Stimulated activated naive CD8-positive, alpha-beta T cell treated with anti-CD3 and anti-CD28 coated beads, Interleukin-15, amount 100 ng/mL, for 72 hours (primary cell): Measurements from ENCODE around the gene CD180.

ENCODE experiments used
- ATAC-seq: fragments of 150-1000 bp; cut with Tn5 transposase; 2 replicates; pipeline ENCODE4 v1.10.0; 2021; ENCODE audit warnings: mild to moderate bottlenecking, moderate library complexity
- DNase-seq, 2 donors: peaks; one replicate each; pipeline ENCODE4 v3.0.0; 2021 to 2022
- H3K27ac Mint-ChIP-seq, 2 donors: one replicate each; pipeline ENCODE4 v1.8.0; 2022; ENCODE audit warnings: mild to moderate bottlenecking in 2 of 2, mixed read lengths in 2 of 2, moderate library complexity in 2 of 2
- H3K27me3 Mint-ChIP-seq: one replicate; pipeline ENCODE4 v1.8.0; 2022; ENCODE audit warnings: mixed read lengths
- H3K4me1 Mint-ChIP-seq: one replicate; pipeline ENCODE4 v1.8.0; 2022; ENCODE audit warnings: mild to moderate bottlenecking, mixed read lengths
- H3K4me3 Mint-ChIP-seq, 2 donors: one replicate each; pipeline ENCODE4 v1.8.0; 2022; ENCODE audit warnings: mild to moderate bottlenecking in 2 of 2, mixed read lengths in 2 of 2, moderate library complexity in 1 of 2
- H3K9me3 Mint-ChIP-seq, 2 donors: one replicate each; pipeline ENCODE4 v1.8.0; 2022; ENCODE audit warnings: mixed read lengths in 2 of 2

The CD180 gene

DNA sequence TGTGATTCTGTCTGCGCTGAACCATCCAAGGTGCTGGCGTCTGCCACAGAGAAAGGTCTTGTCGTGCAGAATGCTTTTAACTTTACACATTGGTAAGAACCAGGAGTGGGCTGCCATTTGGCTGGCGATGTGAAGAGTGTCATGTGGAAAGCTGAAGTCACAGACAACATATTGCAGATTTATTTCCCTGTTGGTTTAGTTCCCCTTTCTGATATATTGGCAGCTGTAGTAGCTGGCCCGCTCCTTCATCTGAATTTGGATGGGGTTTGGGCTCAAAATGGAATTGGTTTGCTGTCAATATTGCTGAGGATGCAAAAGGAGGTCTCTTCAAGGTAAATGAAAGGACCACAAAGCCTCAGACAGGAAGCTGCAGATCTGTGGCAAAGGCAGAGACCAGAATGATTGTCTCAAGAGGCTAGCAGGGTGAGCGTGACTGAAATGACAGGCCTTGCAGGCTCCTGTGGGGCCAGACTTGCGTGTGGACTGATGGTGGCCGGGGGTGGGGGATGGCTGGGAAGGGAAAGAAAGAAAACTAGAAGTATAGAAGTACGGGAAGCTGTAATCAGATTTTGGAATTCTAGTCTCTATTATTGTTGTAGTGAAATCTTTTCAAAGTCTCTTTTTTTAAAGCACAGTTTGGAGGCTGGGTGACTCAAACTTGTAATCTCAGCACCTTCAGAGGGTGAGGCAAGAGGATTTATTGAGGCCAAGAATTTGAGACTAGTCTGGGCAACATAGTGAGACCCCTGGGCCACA lies 25.1 kb upstream of the CD180 start:
- Mint-ChIP-seq H3K4me1 (peaks cover 56% of the 10 kb centered on the region), H3K27me3 (no peaks in the 10 kb centered on the region), H3K27ac (peak overlapping the region; percentile 77 to 84), H3K9me3 (no peaks in the 10 kb centered on the region), H3K4me3 (peak overlapping the region; percentile 64 to 74)
- DNase-seq, result peak; percentile 36 to 66
- peak; percentile 97 for ATAC-seq

DNA sequence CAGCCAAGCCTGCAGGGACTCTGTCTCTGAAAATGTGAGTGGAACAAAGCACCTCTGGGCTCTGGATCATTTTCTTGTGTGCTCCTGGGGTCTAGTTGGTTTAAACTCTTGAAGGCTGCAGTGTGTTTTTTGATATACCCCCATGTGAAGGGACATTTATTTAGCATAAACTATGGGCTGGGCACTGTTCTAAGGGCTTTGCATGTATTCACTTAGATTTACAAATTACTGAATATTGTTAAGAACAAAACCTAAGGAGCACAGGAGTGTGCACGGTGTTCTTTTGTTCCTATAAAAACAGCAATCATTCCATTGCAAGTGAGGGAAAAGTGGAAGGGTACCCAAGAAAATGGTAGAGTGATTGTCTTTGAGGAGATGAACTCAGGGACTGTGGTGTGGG lies 20.0 kb upstream of the CD180 start:
- ATAC-seq, result no peak
- Mint-ChIP-seq H3K4me1 (peaks cover 60% of the 10 kb centered on the region), H3K27me3 (no peaks in the 10 kb centered on the region), H3K27ac (peak overlapping the region in 1 of 2 donors; percentile 97), H3K4me3 (peak overlapping the region; percentile 76 to 84), H3K9me3 (no peaks in the 10 kb centered on the region)
- no peak for DNase-seq

DNA sequence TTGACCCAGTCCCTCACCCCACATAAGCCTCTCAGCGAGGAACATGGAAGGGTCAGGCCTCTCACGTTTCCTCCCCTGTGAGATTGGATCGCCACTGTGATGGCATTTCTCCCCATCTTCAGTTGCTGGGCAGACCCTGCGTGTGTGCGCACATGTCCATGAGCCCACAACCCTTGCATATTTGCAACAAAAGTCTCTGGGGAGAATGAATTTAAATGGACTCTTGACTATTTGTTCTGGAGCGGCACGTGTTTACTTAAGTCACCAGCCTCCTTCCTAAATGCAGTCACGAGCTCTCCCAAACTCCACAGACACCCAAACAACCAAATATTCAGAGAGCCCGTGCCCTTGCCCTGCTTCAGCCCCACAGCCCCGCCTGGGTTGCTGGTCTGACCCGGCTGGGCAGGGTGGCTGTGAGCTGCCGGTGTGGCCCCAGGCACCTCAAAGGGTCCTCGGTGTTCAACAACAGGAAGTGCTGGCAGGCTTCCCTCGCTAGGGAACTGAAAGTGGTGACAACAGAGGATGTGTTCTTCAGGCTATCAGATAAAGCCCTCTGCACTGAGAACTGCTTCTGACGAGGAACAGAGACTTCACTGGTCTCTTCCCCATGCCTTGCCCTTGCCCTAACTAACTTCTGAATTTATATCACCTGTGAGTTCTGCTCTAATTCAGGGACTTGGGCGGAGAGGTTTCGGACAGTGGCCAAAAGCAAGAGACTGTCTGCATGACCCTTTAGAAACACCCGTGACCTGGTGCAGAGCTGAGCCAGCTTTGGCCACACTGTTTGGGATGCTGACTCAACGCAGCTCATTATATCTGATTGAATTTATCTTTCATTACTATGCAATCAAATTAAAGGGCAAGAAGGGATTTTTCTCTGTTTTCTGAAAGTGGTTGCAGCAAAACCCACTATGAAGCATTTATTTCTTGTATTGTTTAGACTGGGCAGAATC lies 19.2 kb upstream of the CD180 start:
- Mint-ChIP-seq H3K27ac (peak overlapping the region; percentile 97 to 98), H3K27me3 (no peaks in the 10 kb centered on the region), H3K9me3 (no peaks in the 10 kb centered on the region), H3K4me1 (peaks cover 52% of the 10 kb centered on the region), H3K4me3 (peak overlapping the region; percentile 76 to 84)
- peak; percentile 59 to 78 for DNase-seq
- peak; percentile 98 for ATAC-seq

DNA sequence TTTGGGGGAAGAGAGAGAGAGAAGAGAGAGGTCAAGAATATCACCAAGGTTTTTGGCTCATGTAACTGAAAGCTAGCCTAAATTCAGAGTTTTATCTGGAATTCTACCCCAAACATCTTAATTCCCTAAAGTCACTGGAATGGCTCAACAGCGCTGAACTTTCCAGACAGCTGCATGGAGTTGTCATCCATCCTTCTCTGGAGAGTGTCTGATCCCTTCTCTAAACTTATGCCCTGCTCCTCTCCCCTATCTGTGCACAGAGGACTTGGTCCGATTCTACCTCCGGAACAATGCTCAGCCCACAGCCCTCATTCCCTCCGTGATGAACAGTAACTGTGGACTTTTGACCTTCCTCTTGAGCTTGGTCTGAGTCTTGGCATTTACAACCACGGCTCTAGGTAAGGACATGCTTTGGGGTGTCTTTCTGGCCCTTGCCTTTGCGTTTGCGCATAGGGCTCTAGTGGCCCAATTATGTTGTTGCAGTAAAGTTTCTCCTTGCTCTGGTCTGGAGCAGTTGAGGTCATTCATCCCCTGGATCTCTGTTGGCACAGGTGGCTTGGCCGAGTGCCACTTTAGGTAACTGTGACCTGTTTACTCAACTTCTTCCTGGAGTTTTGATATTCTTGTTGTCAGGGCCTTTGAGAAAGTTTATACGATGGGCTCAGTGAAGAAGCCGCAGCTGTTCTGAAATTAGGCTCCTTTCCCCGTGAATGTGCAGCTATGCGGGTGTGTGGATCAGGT lies 18.3 kb upstream of the CD180 start:
- no peak for ATAC-seq
- Mint-ChIP-seq H3K4me1 (peaks cover 51% of the 10 kb centered on the region), H3K4me3 (no peak overlapping the region), H3K27ac (peak overlapping the region in 1 of 2 donors; percentile 40), H3K27me3 (no peaks in the 10 kb centered on the region), H3K9me3 (no peaks in the 10 kb centered on the region)
- no peak for DNase-seq

DNA sequence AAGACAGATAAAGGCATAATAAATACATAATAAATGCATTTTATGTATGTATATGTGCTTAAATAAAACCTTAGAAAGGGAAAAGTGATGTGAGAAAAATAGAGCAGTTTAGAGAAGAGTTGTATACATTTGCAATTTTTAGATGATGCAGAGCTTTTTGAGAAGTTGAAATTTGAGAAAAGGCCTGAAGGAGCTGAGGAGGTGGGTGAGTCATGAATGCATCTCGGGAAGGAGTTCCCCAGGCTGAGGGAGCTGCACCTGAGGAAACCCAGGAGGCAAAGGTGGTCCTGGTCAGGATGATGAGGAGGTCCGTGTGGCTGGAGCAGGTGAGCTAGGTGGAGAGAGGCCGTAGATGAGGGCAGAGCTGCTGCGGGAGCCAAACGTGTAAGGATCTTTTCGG lies 17.4 kb upstream of the CD180 start:
- H3K27me3 Mint-ChIP-seq, result no peaks in the 10 kb centered on the region
- no peak for DNase-seq
- H3K4me1 Mint-ChIP-seq, result peaks cover 54% of the 10 kb centered on the region
- no peaks in the 10 kb centered on the region for H3K9me3 Mint-ChIP-seq
- no peak for ATAC-seq
- peak overlapping the region in 1 of 2 donors; percentile 4 for H3K27ac Mint-ChIP-seq
- H3K4me3 Mint-ChIP-seq, result no peak overlapping the region

DNA sequence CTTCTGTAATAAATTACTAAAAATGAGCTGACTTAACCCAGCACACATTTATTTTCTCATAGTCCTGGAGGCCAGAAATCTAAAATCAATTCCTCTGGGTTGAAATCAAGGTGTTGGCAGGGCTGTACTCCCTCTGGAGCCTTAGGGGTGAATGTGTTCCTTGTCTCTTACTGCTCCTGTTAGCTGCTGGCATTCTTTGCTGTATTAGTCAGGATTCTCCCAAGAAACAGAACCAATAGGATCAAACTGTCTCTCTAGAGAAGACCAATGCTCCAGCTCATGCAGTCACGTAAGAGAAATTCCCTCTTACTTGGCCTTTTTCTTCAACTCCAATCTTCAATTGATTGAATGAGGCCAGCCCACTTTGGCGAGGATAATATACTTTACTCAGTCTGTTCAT lies 15.3 kb upstream of the CD180 start:
- Mint-ChIP-seq H3K27me3 (no peaks in the 10 kb centered on the region), H3K4me3 (no peak overlapping the region), H3K4me1 (peaks cover 56% of the 10 kb centered on the region), H3K27ac (no peak overlapping the region), H3K9me3 (no peaks in the 10 kb centered on the region)
- no peak for ATAC-seq
- no peak for DNase-seq

DNA sequence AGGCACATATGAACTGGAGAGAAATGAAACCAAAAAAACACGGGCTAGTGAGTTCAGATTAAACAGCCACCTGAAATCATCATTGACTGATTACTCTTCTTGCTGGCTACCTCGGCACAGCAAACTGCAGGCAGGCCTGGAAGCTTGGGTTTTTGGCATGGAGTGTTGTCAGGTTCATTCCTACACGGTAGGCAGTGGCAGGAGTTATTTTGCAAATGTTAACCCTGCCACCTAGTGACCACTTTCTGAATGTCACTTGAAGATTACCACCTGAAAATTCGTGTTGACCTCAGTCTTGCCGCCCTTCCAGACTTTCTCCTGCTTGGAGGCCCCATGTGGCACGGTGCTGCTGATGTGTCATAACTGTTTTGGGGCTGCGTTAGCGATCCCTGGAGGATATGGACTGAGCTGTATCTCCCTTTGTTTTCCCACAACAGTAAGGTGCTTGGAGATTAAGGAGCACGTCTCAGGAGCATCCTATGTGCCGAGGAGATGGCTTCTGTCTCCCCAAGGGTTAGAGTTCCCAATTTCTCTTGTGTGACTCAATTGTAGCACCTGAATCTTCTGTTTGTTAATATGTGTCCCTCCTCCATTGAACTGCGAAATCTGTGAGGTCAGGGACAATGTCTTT lies 12.7 kb upstream of the CD180 start:
- peak; percentile 52 to 64 for DNase-seq
- ATAC-seq, result peak; percentile 41
- no peaks in the 10 kb centered on the region for H3K9me3 Mint-ChIP-seq
- no peaks in the 10 kb centered on the region for H3K27me3 Mint-ChIP-seq
- H3K4me3 Mint-ChIP-seq, result no peak overlapping the region
- peaks cover 59% of the 10 kb centered on the region for H3K4me1 Mint-ChIP-seq
- no peak overlapping the region for H3K27ac Mint-ChIP-seq

DNA sequence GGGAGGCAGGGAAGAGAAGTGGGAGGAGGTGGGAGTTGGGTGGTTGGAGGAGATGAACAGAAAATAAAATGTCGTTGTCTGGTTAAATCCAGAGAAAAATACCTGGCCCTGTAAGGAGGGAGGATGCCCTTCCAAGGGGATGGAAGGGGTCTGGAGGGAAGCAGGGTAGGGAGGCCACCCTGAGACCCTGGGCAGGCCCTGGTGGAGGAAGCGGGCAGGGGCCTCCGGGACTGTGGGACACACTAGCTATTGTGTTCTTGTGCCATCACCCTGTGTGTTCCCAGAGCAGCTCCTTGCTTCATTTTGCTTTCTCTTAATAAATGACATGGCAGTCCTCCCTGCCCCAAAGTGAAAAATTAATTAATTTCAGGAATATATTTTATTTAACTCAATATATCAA lies 11.8 kb upstream of the CD180 start:
- no peak for ATAC-seq
- H3K27ac Mint-ChIP-seq, result peak overlapping the region in 1 of 2 donors; percentile 22

DNA sequence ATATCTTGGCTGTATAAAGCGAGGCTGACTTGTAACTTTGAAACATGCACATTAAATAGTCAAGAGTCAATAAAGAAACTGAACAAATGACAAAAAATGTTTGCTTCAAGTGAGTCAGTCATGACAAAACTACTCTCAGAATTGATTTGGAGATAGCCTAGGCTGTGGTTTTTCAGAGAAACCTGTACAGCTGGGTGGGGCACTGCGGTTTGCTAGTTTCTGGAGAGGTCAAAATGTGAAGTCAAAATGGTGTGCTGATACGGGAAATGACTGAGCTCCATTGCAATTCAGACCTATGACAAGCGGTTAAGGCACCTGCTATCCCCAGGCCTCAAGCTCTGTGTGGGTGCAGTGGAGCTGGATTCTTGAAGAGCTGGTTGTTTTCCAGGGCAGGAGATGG lies 10.3 kb upstream of the CD180 start:
- Mint-ChIP-seq H3K4me3 (peak overlapping the region in 1 of 2 donors; percentile 62), H3K27ac (peak overlapping the region in 1 of 2 donors; percentile 74), H3K27me3 (no peaks in the 10 kb centered on the region), H3K4me1 (peaks cover 78% of the 10 kb centered on the region), H3K9me3 (no peaks in the 10 kb centered on the region)
- ATAC-seq (peak; percentile 96), DNase-seq (peak; percentile 84 to 93)

More for the DNA sequence above, 11.8 kb upstream of the CD180 start:
- no peaks in the 10 kb centered on the region for H3K27me3 Mint-ChIP-seq
- H3K9me3 Mint-ChIP-seq, result no peaks in the 10 kb centered on the region
- H3K4me1 Mint-ChIP-seq, result peaks cover 64% of the 10 kb centered on the region
- no peak for DNase-seq
- H3K4me3 Mint-ChIP-seq, result no peak overlapping the region

DNA sequence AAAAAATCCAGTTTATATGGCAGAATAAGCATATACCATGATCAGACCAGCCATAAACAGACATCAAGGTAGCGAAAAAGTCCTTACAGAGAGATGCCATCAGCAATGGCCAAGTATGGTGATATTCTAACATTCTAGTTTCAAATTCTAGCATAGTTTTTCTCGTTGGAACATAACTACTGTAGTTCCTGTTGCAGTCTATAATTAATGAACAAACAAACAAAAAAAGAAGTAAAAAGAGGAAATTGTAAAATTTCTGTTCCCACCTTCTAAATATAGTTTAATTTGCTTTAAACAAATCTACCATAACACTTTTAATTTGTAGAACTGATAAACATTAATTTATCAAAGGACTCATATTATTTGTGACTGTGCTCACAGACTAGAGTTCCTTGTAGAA lies 9.9 kb upstream of the CD180 start:
- peak overlapping the region; percentile 25 to 62 for H3K4me3 Mint-ChIP-seq
- peak overlapping the region; percentile 55 to 67 for H3K27ac Mint-ChIP-seq
- ATAC-seq (no peak), DNase-seq (no peak)
- H3K9me3 Mint-ChIP-seq, result no peaks in the 10 kb centered on the region
- no peaks in the 10 kb centered on the region for H3K27me3 Mint-ChIP-seq
- H3K4me1 Mint-ChIP-seq, result peaks cover 83% of the 10 kb centered on the region

DNA sequence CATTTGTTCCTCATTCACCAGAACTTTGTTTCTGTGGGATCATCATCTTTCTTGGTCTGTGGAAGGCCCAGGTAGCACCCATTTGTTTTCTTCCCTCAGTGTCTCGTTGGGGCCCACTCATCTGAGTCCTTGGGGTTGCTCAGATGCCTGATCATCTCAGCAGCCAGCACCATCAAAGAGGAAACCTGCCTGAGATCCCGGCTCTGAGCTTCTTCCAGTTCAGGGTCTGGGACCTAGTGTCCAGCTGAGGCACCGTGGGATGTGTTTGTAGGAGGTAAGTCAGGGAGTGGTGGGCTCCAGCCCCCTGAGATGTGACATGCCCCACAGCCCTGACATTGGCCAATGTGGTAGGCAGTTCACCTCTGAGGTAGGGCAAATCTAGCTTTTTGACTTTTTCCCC lies 9.4 kb upstream of the CD180 start:
- no peak for ATAC-seq
- peak overlapping the region; percentile 25 to 52 for H3K4me3 Mint-ChIP-seq
- H3K27me3 Mint-ChIP-seq, result no peaks in the 10 kb centered on the region
- no peak for DNase-seq
- H3K4me1 Mint-ChIP-seq, result peaks cover 88% of the 10 kb centered on the region
- peaks cover 0 to 4% of the 10 kb centered on the region in 2 donors for H3K9me3 Mint-ChIP-seq
- H3K27ac Mint-ChIP-seq, result peak overlapping the region; percentile 67 to 74

DNA sequence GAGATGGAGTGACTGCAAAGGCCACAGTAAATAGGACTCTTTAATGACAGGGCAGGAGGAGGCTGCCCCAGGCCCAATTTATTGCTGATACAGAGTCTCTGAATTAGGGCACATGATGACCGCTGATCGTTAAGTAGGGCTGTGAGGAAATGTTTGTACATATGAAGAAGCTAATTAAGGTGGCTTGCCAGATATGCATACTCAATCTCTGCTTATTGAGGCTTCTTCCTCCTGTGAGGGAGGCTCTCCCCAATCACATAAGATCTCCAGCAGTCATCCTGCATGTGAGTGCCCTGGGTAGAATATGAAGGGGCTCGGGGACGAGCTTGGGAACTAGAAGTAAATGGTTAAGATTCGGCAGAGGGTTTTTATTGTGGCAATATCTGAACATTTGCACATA lies 8.2 kb upstream of the CD180 start:
- Mint-ChIP-seq H3K4me3 (peak overlapping the region in 1 of 2 donors; percentile 52), H3K27ac (no peak overlapping the region), H3K27me3 (no peaks in the 10 kb centered on the region), H3K9me3 (peaks cover 0 to 6% of the 10 kb centered on the region in 2 donors), H3K4me1 (peaks cover 97% of the 10 kb centered on the region)
- no peak for ATAC-seq
- DNase-seq, result no peak

DNA sequence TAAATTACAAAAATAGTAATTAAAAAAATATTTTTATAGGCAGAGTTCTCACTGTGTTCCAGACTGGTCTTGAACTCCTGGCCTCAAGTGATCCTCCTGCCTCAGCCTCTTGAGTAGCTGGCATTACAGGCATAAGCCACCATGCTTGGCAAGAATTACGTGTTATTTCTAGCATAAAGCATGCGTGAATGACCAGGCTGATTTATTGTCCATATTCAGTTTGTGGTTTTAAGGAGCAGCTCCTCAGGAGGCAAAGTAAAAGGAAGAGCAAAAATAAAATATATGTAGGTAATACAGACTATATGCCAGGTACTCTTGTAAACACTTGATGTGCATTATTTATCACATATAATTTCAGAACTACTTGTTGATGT lies 7.1 kb upstream of the CD180 start:
- ATAC-seq, result no peak
- Mint-ChIP-seq H3K27ac (no peak overlapping the region), H3K9me3 (peaks cover 0 to 9% of the 10 kb centered on the region in 2 donors), H3K4me3 (no peak overlapping the region), H3K4me1 (peaks cover 97% of the 10 kb centered on the region), H3K27me3 (no peaks in the 10 kb centered on the region)
- DNase-seq, result no peak

DNA sequence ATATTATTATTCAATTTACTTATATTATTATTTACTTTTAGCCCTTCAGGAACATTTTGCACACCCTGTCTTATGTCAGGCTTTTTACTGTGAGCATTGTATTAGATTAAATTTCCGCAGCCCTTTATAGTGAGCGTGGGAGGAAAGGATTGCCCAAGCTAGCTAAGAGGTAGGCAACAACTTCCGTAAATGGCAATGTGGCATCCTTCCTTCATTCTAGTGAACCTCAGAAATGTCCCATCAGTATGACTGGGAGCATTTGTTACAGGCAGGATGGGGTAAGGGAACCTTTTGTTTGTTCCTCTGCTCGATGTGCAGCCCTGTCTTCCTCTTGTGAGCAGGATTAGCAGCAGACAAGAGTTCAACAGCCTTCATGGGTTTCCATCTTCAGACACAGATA lies 6.2 kb upstream of the CD180 start:
- DNase-seq (no peak), ATAC-seq (no peak)
- peak overlapping the region; percentile 54 to 65 for H3K27ac Mint-ChIP-seq
- no peaks in the 10 kb centered on the region for H3K27me3 Mint-ChIP-seq
- H3K4me3 Mint-ChIP-seq, result peak overlapping the region; percentile 26 to 32
- peaks cover 0 to 9% of the 10 kb centered on the region in 2 donors for H3K9me3 Mint-ChIP-seq
- peaks cover 92% of the 10 kb centered on the region for H3K4me1 Mint-ChIP-seq
